Spleen (tissue), 11 donors: ENCODE results near the gene TRIM47. TPM values are rescaled to one million over a fixed set of nuclear protein-coding genes. Genes with fewer than 3 reads are reported as not detected.

Source experiments
- DNase-seq: peaks from one replicate; pipeline ENCODE4 v3.0.0-alpha.2; 2020
- H3K27ac ChIP-seq, 8 donors: fragments of 200-600 bp; sonication (generic) in 7 of 8; 1 replicate in 4 of 8; 2 replicates in 4 of 8; pipeline versions ENCODE4 v1.5.0 to v1.8.0; 2016 to 2021; ENCODE audit warnings: inconsistent platforms in 4 of 8, mild to moderate bottlenecking in 4 of 8, moderate library complexity in 1 of 8
- H3K27me3 ChIP-seq, 7 donors: fragments of 200-600 bp; sonication (generic) in 6 of 7; replicated peaks in 1 of 7; 1 replicate in 4 of 7; 2 replicates in 3 of 7; pipeline versions ENCODE4 v1.5.0 to v1.8.0; 2016 to 2021; ENCODE audit warnings: inconsistent platforms in 3 of 7, mild to moderate bottlenecking in 1 of 7
- H3K36me3 ChIP-seq, 6 donors: fragments of 200-600 bp; sonication (generic) in 5 of 6; 1 replicate in 4 of 6; 2 replicates in 2 of 6; pipeline versions ENCODE4 v1.5.0 to v1.8.0; 2016 to 2021; ENCODE audit warnings: inconsistent platforms in 2 of 6
- H3K4me1 ChIP-seq, 6 donors: fragments of 200-600 bp; sonication (generic) in 5 of 6; 1 replicate in 3 of 6; 2 replicates in 3 of 6; pipeline versions ENCODE4 v1.5.0 to v1.8.0; 2016 to 2021; ENCODE audit warnings: inconsistent platforms in 3 of 6
- H3K4me3 ChIP-seq, 8 donors: fragments of 200-600 bp; sonication (generic) in 7 of 8; 1 replicate in 4 of 8; 2 replicates in 4 of 8; pipeline versions ENCODE4 v1.5.0 to v1.8.0; 2016 to 2021; ENCODE audit warnings: inconsistent platforms in 4 of 8, mild to moderate bottlenecking in 4 of 8, moderate library complexity in 2 of 8
- H3K9me3 ChIP-seq, 8 donors: fragments of 200-600 bp; sonication (generic) in 7 of 8; 1 replicate in 4 of 8; 2 replicates in 4 of 8; pipeline versions ENCODE4 v1.5.0 to v1.8.0; 2016 to 2021; ENCODE audit warnings: inconsistent platforms in 4 of 8
- POLR2A ChIP-seq, 3 donors: fragments of 450-650 bp; IDR thresholded peaks; one replicate each; pipeline ENCODE4 v1.5.1; 2017; ENCODE audit warnings: antibody characterized with exemption in 3 of 3, mild to moderate bottlenecking in 1 of 3
- POLR2AphosphoS5 ChIP-seq, 3 donors: sonication (generic); formaldehyde crosslinking; IDR thresholded peaks; one replicate each; pipeline ENCODE4 v1.5.1; 2017; ENCODE audit warnings: antibody characterized with exemption in 3 of 3
- WGBS, 5 donors: extraction: QIAGEN DNeasy Blood & Tissue Kit in 3 of 5; methylation state at CpG; one replicate each; pipeline versions ENCODE4 v1.1.5 to v1.1.7; 2013 to 2018; 5-methylcytosine and 5-hydroxymethylcytosine counted together
- intact Hi-C: fragments of 100-400 bp; cut with DNase I; formaldehyde crosslinking; loops from one replicate; pipeline ENCODE4 v1.15.0; 2023; ENCODE audit warnings: low total_unique reads
- polyA plus RNA-seq, 3 donors: library from polyadenylated mRNA; stranded (reverse); fragments of 200-250 nt; gene quantifications; one replicate each; pipeline ENCODE4 v1.2.1, GENCODE V29; 2013
- total RNA-seq, 7 donors: library from RNA; depleted of rRNA in 3 of 7; stranded (reverse); fragments of >200 nt in 3 of 7; fragmentation: NEBNext Ultra II Directional in 4 of 7; extraction: Animal tissue kit (Norgen Biotek cat#: 25700) in 4 of 7; gene quantifications; one replicate each; pipeline versions ENCODE4 v1.1.0 to v1.2.1, GENCODE V29; 2016 to 2021
- TF ChIP-seq, protein P1 (sequence below), 11 experiments: fragments of 200-600 bp in 7 of 11; fragments of 450-650 bp in 4 of 11; sonication (generic) in 4 of 11; IDR thresholded peaks in 8 of 11; conservative IDR thresholded peaks in 3 of 11; 1 replicate in 7 of 11; 2 replicates in 4 of 11; pipeline versions ENCODE4 v1.4.0 to v1.8.0; 2016 to 2021; ENCODE audit warnings: antibody characterized with exemption in 11 of 11, inconsistent platforms in 4 of 11, mild to moderate bottlenecking in 1 of 11
- donor health status: healthy with polysubstance abuse.
- donor health status: DM: no; HTN: no; CAD: no; lungs with moderate emphysema.
- donor health status: DM: no; HTN: no; CAD: no.
- donor health status: Bipolar disorder and iron deficiency.
- donor health status: healthy.
- donor health status: DM: no; HTN: no; CAD: no.
- donor health status: DM: yes; HTN: yes; CAD: no.

Gene TRIM47
- total and polyA plus RNA-seq, 10 donors: 28.1 to 73.8 (median 38.3) TPM

DNA sequence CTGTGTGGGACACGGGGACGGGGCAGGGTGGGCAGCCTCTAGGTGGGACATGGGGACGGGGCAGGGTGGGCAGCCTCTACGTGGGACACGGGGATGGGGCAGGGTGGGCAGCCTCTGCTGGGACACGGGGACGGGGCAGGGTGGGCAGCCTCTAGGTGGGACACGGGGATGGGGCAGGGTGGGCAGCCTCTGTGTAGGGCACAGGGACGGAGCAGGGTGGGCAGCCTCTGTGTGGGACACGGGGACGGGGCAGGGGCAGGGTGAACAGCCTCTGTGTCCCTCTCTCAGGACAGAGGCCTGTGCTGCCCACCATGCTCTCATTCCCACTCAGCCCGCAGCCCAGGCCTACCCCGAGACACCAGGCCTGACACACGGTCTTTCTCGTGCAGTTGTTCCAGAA lies 43.2 kb upstream of the TRIM47 start:
- DNase-seq: no peak
- WGBS, 5 donors: 95 to 100% (median 97%) methylated on average over 13 to 15 of the region's 15 CpGs

DNA sequence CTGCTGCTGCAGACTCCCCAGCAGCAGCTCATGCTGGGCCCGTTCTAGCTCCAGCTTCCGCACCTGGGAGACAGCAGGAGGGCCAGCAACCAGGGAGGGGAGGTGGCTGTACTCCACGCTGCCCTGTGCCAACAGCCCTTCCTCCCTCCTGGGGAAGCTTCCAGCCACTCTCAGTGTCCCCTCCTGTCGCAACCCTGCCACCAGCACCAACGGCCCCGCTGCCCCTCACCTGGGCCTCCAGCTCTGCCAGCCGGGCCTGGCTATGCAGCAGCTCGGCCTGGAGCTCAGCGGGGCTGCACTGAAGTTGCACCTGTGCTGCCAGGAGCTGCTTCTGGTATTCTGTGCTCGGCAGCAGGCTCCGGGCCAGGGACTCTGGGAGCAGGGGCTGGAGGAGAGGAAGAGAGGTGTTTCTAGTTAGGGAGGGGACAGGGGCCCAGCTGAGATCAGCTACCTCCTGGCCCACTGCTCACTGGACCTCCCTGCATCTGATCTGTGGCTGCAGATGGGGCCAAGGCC lies 41.7 kb upstream of the TRIM47 start:
- DNase-seq: no peak
- H3K9me3 ChIP-seq: no peaks in the 10 kb centered on the region
- no peaks in the 10 kb centered on the region for H3K27me3 ChIP-seq
- no peak for TF ChIP-seq POLR2AphosphoS5 (IDR thresholded peaks at IDR 0.05)
- no peak for TF ChIP-seq POLR2A (IDR thresholded peaks at IDR 0.05)
- TF ChIP-seq, protein P1, sequence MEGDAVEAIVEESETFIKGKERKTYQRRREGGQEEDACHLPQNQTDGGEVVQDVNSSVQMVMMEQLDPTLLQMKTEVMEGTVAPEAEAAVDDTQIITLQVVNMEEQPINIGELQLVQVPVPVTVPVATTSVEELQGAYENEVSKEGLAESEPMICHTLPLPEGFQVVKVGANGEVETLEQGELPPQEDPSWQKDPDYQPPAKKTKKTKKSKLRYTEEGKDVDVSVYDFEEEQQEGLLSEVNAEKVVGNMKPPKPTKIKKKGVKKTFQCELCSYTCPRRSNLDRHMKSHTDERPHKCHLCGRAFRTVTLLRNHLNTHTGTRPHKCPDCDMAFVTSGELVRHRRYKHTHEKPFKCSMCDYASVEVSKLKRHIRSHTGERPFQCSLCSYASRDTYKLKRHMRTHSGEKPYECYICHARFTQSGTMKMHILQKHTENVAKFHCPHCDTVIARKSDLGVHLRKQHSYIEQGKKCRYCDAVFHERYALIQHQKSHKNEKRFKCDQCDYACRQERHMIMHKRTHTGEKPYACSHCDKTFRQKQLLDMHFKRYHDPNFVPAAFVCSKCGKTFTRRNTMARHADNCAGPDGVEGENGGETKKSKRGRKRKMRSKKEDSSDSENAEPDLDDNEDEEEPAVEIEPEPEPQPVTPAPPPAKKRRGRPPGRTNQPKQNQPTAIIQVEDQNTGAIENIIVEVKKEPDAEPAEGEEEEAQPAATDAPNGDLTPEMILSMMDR (IDR thresholded peaks at IDR 0.05 in 8 of 11, conservative IDR thresholded peaks at IDR 0.05 in 3 of 11): no peak
- H3K36me3 ChIP-seq: peaks cover 0 to 51% (median 0%) of the 10 kb centered on the region in 6 donors
- H3K27ac ChIP-seq: no peak overlapping the region
- H3K4me3 ChIP-seq: no peak overlapping the region
- intact Hi-C loops: no loop called here
- H3K4me1 ChIP-seq: peaks cover 0 to 25% (median 16%) of the 10 kb centered on the region in 6 donors
- WGBS, 5 donors: 84 to 98% (median 93%) methylated on average over 8 to 11 of the region's 11 CpGs

More for the DNA sequence above, 43.2 kb upstream of the TRIM47 start:
- Histone ChIP-seq H3K4me1 (peaks cover 0 to 25% (median 16%) of the 10 kb centered on the region in 6 donors), H3K36me3 (peaks cover 0 to 65% (median 0%) of the 10 kb centered on the region in 6 donors), H3K27me3 (no peaks in the 10 kb centered on the region), H3K4me3 (no peak overlapping the region), H3K9me3 (no peaks in the 10 kb centered on the region), H3K27ac (peak overlapping the region in 2 of 8 donors; percentile 18 to 38)
- intact Hi-C loops: no loop called here
- TF ChIP-seq, protein P1 (IDR thresholded peaks at IDR 0.05 in 8 of 11, conservative IDR thresholded peaks at IDR 0.05 in 3 of 11): no peak
- TF ChIP-seq POLR2A (IDR thresholded peaks at IDR 0.05): no peak
- TF ChIP-seq POLR2AphosphoS5 (IDR thresholded peaks at IDR 0.05): no peak

DNA sequence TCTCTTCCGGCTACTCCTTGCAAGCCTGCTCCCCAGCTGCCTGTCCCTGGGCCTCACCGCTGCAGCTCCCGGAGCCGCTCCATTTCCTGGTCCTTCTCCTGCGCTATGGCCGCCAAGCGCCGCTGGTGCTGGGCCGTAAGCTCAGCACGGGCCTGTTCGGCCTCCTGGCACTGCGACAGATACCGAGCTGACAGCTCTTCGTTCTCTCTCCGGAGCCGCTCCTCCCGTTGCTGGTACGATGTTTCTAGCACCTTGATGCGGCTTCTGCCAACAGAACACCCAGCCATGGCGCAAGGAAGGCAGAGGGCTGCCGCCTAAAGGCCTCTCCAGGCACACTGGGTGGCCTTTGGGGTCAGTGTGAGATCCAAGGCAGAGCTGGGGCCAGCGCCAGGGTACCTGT lies 41.2 kb upstream of the TRIM47 start:
- Histone ChIP-seq H3K4me3 (no peak overlapping the region), H3K36me3 (peaks cover 0 to 52% (median 1%) of the 10 kb centered on the region in 6 donors), H3K4me1 (peaks cover 0 to 25% (median 16%) of the 10 kb centered on the region in 6 donors), H3K27me3 (no peaks in the 10 kb centered on the region), H3K27ac (no peak overlapping the region), H3K9me3 (no peaks in the 10 kb centered on the region)
- no peak for TF ChIP-seq POLR2AphosphoS5 (IDR thresholded peaks at IDR 0.05)
- no peak for TF ChIP-seq POLR2A (IDR thresholded peaks at IDR 0.05)
- TF ChIP-seq, protein P1 (IDR thresholded peaks at IDR 0.05 in 8 of 11, conservative IDR thresholded peaks at IDR 0.05 in 3 of 11): no peak
- no peak for DNase-seq
- 96 to 97% (median 97%) methylated on average over 20 to 22 of the region's 22 CpGs for WGBS, 5 donors
- intact Hi-C loops: no loop called here

DNA sequence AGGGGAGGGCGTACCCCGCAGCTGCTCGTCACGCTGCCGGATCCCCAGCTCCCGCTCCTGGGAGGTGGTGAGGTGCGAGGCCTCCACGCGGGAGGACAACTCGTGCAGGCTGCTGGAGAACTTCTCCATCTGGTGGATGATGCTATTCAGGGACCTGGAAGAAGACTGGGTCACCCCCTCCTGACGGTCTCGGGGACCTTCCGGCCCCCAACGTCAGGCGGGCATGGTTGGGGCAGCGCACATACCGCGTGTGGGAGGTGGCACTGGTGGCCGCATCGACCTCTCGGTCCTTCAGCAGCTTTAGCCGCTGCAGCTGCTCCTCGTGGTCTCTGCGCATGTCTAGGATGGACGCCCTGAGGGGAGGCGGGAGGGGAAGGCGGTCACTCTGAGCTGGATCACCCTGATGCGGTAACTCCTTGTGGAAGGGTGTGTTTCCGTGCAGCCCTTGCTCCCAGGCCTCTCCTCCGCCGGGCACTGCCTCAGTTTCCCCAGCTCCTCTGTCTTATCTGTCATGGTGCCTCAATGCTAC lies 39.6 kb upstream of the TRIM47 start:
- WGBS, 5 donors: 93 to 94% (median 94%) methylated on average over 18 to 31 of the region's 31 CpGs
- no peak overlapping the region for H3K4me3 ChIP-seq
- H3K9me3 ChIP-seq: no peaks in the 10 kb centered on the region
- TF ChIP-seq POLR2AphosphoS5 (IDR thresholded peaks at IDR 0.05) (no peak), POLR2A (IDR thresholded peaks at IDR 0.05) (no peak)
- TF ChIP-seq, protein P1 (IDR thresholded peaks at IDR 0.05 in 8 of 11, conservative IDR thresholded peaks at IDR 0.05 in 3 of 11): no peak
- DNase-seq: no peak
- no peaks in the 10 kb centered on the region for H3K27me3 ChIP-seq
- no peak overlapping the region for H3K27ac ChIP-seq
- peaks cover 0 to 60% (median 5%) of the 10 kb centered on the region in 6 donors for H3K36me3 ChIP-seq
- peaks cover 0 to 19% (median 10%) of the 10 kb centered on the region in 6 donors for H3K4me1 ChIP-seq
- intact Hi-C loops: no loop called here
